ENCODE results near the gene FOXO4. TPM values are rescaled to one million over a fixed set of nuclear protein-coding genes. Genes with fewer than 3 reads are reported as not detected.

FOXO4 gene
- total RNA-seq, 1 donor: 22.4 TPM

DNA sequence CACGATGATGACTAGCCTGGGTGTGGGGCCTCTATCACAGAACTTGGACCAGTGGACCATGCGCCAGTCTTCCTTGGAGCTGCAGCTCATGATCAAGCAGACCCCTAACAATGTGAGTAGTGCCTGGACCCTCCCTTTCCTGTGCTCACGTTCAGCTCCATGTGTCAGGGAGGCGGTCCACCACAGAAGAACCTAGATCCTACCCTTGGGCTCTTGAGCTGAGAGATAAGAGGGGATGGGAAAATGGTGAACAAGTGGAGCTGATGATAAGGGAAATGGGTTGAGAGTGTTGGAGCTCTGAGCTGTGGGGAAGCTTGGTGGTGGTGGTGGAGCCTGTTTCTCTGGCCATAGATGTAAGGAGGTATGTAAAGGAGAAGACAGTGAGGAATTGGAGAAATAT is 35.9 kb downstream of the FOXO4 start:
- DNase-seq (ENCODE audit: low read depth in 2 of 3, low spot score in 2 of 3): no peak

- DNase-seq (ENCODE audit: low read depth in 2 of 3, low spot score in 2 of 3): no peak
Measured at GRCh38 chrX:71140440-71140839, 44.8 kb downstream of the FOXO4 start.

DNA sequence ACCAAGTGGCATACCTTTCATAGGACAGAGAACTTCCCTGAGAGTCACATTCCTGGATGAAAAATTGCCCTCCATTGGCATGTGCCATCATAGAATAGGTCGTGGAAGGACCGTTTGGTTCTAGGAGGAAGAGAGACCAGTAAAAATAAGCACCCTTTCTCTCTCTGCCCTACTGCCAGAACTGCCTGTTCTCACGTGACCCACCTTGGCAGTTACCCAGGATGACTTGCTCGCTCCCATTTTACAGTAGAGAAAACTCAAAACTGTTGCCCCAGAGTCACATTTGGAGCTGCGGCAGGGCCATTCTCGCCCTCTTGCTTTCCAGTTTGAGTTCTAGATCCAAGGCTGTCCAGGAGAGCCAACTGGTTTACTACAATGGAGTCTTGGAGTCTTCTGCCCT is 47.9 kb downstream of the FOXO4 start:
- no peak for DNase-seq (ENCODE audit: low read depth in 2 of 3, low spot score in 2 of 3)

GRCh38 chrX:71144651-71145050 is 49.0 kb downstream of the FOXO4 start, which contains the start of gene NLGN3:
Gene NLGN3, plus strand, starts transcription at chrX:71144841. Its CDS starts 2,909 bp downstream, at chrX:71147750.
- no peak for DNase-seq (ENCODE audit: low read depth in 2 of 3, low spot score in 2 of 3)

DNA sequence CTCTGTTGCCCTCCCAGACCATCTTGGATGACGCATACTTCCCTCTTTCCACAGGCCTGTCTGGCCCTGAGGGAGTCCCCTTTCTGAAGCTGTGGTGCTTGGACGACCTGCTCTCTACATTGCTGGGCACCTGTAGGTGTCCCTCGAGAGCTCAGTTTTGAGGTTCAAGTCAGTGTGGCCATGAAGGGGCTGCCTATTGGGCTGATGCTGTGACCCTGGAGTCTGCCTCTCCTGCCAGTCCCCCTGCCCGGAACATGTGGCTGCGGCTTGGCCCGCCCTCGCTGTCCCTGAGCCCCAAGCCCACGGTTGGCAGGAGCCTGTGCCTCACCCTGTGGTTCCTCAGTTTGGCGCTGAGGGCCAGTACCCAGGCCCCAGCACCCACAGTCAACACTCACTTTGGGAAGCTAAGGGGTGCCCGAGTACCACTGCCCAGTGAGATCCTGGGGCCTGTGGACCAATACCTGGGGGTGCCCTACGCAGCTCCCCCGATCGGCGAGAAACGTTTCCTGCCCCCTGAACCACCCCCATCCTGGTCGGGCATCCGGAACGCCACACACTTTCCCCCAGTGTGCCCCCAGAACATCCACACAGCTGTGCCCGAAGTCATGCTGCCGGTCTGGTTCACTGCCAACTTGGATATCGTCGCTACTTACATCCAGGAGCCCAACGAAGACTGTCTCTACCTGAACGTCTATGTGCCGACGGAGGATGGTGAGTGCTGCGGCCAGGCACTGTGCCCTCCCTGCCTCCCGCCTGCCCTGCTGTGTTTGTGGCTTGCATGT is 52.0 kb downstream of the FOXO4 start:
- peak in 1 of 3 donors; percentile 24 for DNase-seq (ENCODE audit: low read depth in 2 of 3, low spot score in 2 of 3)

DNA sequence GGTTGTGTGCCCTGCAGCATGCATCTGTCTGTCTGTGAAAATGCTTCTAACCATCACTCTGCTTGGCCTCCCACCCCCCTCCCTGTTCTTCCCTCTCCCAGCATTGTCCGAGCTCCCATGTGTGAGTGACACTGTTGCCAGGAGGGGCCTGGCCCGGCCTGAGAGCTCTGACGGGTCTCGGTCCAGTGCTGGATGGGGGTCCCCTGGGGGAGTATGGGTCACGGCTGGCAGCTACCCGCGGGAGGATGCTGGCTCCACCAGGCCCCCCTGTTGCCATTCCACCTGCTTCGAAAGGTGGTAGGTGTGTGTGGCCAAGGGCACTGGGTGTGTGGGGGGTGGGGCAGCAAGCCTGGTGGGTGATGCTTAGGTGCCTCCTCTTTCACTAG is 52.6 kb downstream of the FOXO4 start:
- DNase-seq (ENCODE audit: low read depth in 2 of 3, low spot score in 2 of 3): no peak

DNA sequence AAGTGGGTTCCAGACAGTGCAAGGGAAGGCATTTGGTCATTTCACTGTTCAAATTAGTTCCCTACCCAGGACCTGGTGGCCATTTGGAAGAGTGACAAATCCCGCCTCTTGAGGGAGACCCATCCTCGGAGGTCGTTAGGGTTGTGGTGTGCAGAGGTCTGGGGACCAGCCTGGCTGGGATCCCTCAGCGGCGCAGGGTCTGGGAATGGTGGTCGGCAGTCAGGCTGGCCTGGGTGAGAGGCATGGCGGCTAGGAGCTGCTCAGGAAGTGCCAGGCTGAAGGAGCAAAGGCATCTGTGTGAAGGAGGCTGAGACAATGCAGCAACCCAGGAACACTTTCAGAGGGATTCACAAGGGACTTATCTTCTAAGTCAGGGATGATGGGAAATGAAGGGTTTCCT is 55.7 kb downstream of the FOXO4 start:
- no peak for DNase-seq (ENCODE audit: low read depth in 2 of 3, low spot score in 2 of 3)

Small RNA genes lying within 50 kb of the gene (small RNA-seq; reads per million reads assigned to genes)
- not detected for gene CXorf65

Other genes with a start within 250 kb of the FOXO4 start
- gene TEX11, start 187.1 kb upstream of the FOXO4 start, total RNA-seq: not detected
- gene SLC7A3, start 164.8 kb upstream of the FOXO4 start, total RNA-seq: 0.27 TPM
- 29.6 TPM for gene SNX12, start 27.5 kb upstream of the FOXO4 start, total RNA-seq
- gene CXorf65, start 10.9 kb downstream of the FOXO4 start, total RNA-seq: not detected
- 119 TPM for gene IL2RG, start 15.7 kb downstream of the FOXO4 start, total RNA-seq
- 106 TPM for gene MED12, start 22.7 kb downstream of the FOXO4 start, total RNA-seq
- gene NLGN3, start 49.0 kb downstream of the FOXO4 start, total RNA-seq: 1.3 TPM
- not detected for gene GJB1, start 127.4 kb downstream of the FOXO4 start, total RNA-seq
- 47.4 TPM for gene ZMYM3, start 158.3 kb downstream of the FOXO4 start, total RNA-seq
- 340 TPM for gene NONO, start 187.8 kb downstream of the FOXO4 start, total RNA-seq
- 1.1 TPM for gene ITGB1BP2, start 205.9 kb downstream of the FOXO4 start, total RNA-seq

Data from hematopoietic multipotent progenitor cell (in vitro differentiated cells).